HG03064 (cell line): Measurements from ENCODE around the gene SLC26A3.

Experiments used
- ATAC-seq: cut with Tn5 transposase; IDR thresholded peaks from one replicate; pipeline ENCODE4 v1.9.1; 2021; ENCODE audit warnings: low read depth; ENCODE audit not compliant: unreplicated experiment

The SLC26A3 gene

DNA sequence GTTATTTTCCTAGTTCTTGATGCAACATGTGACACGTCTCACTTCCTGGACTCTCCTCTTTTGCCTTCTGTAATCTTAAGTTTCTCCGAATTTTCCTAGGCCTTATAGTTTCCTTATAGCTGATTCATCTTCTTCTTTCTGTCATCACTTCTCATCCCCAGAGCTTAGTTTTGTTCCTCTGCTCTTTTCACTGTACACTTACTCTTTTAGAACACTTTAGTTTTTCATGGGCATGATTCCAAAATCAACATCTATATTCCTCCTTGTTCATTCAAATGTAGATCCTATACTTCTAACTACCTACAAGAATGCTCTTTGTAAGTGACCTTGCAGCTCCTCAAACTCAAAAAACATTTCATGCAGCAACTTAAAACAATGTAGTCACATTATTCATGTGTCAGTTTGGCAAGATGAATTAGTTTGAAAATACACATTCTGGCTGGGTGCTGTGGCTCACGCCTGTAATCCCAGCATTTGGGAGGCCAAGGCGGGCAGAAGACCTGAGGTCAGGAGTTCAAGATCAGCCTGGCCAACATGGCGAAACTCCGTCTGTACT lies 13.1 kb upstream of the SLC26A3 start:
- no peak for ATAC-seq

DNA sequence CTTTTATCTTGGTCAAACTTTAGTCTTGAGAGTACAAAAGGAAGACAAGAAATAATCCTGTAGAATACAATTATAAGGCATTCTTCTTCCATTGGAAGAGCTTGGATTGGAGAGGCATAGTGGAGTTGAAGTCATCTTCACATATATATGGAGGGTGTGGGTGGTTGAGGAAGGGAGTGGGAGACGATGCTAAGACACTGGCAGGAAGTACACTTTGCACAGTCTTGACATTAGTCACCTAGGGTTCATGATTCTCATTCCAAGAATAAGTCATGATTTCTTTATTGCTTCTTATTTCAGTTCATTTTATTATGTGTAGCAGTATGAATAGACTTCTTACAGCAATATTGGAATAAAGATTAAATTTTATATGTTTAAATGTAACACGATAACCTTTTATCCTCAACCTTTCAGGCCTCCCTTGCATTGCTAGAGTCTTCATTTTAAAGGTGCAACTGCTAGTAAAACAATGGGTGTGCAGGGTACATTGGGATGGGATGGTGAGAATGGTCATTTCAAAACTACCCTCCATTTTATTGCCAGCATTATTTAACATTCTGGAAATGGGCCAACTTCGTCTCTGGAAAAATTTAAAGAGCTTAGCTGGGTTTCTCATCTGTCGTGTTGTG lies 12.3 kb upstream of the SLC26A3 start:
- ATAC-seq, result no peak

DNA sequence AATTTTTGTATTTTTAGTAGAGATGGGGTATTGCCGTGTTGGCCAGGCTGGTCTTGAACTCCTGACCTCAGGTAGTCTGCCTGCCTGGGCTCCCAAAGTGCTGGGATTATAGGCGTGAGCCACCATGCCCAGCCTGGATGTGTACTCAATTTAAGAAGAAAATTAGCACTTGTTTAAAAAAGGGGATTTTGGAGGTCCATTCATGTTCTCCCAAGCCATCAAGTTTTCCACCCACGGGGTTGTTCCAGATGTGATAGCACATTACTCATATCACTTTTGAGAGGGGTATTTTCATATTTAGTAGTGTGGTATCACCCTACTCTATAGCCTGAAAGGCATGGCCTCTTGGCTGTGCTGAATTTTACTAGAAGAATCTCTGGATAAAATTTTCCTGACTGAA lies 10.5 kb upstream of the SLC26A3 start:
- ATAC-seq, result no peak

DNA sequence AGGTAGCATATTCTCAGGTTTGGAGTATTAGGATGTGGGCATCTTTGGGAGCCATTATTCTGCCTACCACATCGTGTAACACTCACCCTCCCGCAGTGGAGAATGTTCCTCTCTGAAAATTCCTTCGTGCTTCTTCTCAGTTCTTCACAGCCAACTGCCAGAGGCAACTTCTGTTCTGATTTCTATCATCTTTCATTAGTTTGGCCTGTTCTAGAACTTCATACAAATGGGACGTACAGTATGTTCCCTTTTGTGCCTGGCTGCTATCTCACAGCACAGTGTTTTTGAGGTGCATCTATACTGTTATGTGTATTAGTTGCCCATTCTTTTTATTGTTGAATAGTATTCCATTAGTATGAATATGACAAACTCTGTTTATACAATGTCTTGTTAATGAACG lies 8.9 kb upstream of the SLC26A3 start:
- ATAC-seq, result no peak

DNA sequence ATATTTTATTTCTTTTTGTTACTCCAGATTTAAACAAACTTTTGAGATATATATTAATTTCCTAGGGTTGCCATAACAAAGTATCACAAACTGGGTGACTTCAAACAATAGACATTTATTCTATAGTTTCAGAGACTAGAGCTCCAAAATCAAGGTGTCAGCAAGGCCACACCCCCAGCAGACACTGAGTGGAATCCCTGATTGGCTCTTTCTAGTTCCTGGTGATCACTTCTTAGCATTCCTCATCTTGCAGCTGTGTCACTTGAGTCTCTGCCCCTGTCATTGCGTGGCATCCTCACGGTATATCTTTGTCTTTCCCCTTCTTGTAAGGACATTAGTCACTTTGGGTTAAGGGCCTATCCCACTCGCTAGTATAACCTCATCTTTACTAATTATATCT lies 7.6 kb upstream of the SLC26A3 start:
- no peak for ATAC-seq

DNA sequence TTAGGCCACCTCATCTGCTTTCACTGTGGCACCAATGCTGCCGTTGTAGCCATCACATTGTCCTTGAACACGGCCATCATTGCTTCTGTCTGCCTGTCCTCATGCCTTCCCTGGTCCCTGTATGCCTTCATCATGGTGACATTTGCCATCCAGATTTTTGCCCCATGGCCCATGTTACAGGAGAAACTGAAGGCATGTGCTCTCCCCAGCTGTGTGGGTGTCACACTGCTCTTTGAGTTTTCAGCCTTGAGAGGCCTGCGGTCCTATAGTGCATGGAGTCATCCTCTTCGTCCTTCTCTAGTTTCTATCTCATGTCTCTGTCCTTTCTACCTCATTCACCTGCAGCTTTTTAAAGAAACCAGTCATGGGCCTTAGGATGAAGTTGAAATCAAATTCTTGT lies 6.2 kb upstream of the SLC26A3 start:
- no peak for ATAC-seq

DNA sequence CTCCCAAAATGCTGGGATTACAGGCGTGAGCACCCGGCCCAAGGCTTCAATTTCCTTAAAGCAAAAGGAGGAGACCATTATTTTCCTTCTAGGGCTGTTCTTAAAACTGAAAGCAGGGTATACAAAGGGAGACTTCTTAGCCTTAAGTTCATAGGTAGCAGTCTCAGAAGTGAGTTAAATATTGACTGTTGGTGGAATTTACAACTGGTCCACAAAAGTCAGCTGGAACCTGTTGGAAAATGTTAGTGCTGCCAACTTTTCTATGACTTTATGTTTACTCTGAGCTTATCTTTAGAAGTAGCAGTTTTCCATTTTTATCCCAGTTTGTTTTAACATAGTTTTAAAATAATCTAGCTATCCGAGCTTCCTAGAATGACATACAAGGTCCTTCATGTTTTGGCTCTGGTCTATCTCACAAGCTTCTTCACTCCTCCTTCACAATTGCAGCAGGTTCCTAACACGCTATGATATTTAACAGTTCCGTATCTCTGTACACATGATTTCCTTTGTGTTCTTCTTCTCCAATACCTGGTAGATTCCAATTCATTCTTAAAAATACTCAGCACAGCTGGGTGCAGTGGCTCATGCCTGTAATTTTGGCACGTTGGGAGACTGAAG lies 3.3 kb downstream of the SLC26A3 start:
- no peak for ATAC-seq

DNA sequence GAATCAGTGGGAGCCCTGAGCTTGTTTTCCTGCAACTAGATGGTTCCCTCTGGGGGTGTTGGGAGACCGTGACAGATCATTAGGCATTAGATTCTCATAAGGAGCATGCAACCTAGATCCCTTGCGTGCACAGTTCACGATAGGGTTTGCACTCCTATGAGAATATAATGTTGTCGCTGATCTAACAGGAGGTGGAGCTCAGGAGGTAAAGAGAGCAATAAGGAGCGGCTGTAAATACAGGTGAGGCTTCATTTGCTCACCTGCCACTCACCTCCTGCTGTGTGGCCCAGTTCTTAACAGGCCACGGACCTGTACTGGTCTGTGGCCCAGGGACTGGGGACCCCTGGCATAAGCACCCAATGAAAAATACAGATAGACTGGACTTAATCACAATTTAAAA lies 10.7 kb downstream of the SLC26A3 start:
- ATAC-seq, result no peak

DNA sequence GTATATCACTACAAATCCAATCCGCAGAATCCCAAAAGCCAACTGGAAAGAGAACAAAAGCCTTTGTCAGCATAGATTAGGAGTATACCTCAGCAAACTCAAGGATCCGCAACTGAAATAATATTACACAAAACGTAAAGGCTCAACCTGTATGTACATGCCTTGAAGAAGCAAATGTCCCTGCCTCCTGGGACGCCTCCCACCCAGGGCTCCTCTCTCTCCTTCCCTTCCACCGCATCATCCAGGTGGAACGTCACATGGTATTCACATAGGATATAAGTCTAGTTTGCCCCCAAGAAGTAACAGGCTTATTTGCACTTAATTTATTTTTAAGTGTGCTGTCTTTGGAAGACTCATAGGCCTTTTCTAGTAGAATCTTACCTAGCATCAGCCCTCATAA lies 13.4 kb downstream of the SLC26A3 start:
- ATAC-seq, result no peak

DNA sequence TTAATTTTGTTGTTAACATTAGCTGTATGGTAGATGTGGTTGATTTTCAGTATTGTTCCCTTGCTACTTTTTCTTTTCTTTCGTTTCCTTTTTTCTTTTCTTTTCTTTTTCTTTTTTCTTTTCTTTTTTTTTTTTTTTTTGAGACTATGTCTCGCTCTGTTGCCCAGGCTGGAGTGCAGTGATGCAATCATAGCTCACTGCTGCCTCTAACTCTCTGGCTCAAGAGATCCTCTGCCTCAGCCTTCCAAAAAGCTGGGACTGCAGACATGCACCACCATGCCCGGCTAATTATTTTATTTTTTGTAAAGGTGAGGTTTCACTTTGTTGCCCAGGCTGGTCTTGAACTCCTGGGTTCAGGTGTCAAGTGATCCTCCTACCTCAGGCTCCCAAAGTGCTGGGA lies 14.4 kb downstream of the SLC26A3 start:
- no peak for ATAC-seq

DNA sequence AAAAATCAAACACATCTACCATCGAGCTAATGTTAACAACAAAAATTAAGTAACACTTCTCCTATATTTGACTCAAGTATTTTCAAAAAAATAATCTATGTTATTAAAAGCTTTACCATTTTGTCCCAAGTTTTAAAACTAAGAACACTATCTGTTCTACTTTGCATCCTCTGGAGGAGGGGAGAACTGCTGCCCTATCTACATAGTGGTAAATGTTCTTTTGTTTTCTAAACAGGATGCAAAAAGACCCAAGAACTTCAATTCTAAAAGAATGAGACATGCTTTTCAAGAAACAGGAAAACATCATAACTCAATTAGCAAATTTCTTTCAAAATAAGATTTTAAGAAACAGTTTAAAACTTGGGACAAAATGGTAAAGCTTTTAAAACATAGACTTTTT lies 14.8 kb downstream of the SLC26A3 start:
- no peak for ATAC-seq

DNA sequence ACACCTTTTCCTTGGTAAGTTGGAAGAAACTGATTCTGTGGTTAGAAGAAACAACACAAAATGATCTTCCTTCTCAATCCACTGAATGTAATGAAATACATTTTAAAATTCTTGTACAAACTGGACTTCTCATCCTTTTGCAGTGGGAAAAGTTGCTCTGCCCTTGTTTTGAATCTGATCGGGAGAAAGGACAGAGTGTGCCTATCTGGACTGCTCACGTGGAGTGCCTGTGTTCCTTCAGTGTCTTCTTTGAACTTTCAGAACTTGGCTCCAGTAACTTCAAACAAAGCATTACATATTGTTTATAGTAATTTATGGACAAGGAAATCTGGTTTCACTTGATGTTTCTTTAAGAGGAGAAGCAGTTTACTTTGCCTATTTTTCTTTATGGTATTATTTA lies 17.1 kb downstream of the SLC26A3 start:
- ATAC-seq, result no peak

DNA sequence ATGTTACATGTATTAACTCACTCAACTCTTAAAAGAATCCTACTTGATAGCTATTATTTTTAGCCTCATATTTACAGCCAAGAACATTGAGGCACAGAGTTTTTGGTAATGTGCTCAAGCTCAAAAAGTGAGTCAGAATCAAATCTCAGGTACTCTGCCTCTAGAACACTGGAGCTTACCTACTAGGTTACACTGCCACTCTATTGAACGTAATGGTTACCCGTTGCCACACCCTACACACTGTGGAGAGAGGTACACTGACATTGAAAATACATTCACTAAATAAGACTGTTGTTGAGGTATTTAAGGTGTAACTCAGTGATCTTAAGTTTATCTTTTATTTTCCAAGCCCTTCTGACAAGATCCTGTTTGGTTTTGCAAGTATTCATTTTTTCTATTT lies 17.9 kb downstream of the SLC26A3 start:
- no peak for ATAC-seq

DNA sequence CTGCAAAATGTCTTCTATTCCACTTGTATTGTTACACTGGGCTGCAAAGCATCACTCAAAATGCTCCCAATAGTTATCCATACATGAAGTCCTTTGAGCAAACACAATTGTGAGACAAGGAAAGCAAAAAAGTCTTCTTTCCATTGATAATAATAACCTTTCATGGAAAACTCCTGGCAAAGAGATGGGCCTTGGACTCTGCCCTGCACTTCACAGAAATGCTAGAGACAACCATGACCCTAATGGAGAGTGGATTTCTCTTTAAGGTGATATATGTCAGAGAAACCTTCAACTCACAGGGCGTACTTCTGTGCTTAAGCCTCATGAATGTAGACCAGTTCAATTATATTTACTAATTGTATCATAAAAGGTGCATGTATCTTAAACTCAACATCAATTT lies 19.4 kb downstream of the SLC26A3 start:
- ATAC-seq, result no peak

DNA sequence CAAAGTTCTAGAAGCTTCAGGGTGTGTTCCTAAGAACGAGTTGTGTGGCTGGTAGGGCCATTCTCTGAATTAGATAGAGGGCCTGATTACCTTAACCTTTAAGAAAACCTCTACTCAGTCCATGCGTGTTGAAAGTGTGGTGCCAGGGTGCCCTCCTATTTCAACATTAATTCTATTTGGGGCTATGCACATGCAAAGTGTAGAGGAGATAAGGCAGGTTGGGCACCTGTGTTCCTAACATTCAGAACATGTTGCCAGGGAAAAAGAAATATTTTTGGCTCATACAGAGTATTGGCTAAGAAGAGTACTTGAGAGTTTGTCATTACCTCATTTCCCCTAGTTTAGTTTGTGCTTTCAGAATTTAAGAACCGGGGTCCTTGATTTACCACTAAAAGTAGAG lies 20.6 kb downstream of the SLC26A3 start:
- ATAC-seq, result no peak

DNA sequence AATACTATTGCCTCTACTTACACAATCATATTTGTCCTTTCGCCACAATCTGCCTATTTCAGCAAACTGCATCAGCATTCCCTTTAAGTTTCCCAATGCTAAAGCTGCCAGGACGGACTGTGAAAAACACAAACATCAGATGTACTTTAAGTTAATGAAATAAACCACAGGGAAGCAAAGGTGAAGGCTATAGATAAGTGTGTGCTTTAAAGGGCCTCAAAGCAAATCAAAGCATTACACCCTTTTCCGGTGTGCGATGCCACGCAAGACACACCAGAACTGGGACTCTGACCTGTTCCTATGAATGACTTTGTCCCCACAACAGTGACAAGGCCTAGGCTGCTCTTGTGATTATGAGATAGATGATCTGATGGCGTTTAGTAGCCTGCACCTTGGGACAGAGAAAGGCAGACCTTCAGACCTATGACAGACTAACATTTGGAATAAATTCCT lies 23.4 kb downstream of the SLC26A3 start:
- ATAC-seq, result no peak

DNA sequence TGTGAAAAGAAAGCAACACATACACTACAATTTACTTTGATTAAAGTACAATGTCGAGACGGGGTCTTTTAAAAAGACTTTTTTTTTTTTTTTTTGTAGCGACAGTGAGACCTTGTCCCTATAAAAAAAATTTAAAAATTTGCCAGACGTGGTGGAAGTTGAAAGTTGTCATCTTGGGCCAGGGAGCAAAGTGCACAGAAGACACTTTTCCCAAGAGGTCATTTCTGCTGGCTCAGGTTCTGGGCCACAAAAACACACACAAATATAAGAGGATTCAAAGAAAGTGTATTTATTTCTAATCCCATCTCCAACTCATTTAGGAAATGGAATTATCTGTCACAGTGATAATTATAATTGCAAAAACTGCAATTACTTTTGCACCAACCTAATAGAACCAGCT lies 24.7 kb downstream of the SLC26A3 start:
- no peak for ATAC-seq

DNA sequence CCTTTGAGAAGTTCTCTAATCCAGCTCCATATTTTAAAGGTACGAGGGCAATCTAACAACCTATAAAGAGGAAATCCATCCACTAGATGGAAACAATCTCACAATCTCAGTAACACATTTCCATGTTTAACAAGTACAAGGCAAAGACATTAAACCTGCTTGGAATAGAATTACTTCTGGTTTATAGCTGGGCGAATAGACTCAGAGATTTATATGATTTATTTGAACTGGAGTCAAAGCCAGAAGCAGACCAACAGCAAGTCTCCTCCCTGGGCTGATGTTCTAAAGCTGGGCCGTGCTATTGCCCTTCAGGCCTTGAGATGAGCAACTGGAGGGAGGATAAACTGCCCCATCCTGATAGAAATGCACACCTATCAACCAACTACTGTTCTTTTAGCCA lies 25.3 kb downstream of the SLC26A3 start:
- ATAC-seq, result no peak

DNA sequence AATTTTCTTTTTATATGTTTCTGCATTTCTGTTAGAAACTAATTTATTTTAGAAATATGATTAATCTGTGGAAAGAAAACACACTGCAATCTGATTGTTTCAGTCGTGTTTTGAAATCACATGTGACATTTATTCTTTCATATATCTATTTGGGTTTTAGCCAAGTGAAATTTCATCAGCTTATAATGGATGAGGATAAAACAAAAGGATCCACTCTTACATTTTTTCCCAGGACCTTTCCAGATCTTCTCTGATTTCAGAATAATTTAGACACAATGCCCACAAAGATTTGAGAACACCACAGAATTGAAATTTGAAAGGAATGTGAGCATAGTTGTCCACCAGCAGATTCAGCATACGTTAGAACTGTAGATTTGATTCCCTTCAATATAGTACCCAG lies 30.0 kb downstream of the SLC26A3 start:
- ATAC-seq, result no peak

DNA sequence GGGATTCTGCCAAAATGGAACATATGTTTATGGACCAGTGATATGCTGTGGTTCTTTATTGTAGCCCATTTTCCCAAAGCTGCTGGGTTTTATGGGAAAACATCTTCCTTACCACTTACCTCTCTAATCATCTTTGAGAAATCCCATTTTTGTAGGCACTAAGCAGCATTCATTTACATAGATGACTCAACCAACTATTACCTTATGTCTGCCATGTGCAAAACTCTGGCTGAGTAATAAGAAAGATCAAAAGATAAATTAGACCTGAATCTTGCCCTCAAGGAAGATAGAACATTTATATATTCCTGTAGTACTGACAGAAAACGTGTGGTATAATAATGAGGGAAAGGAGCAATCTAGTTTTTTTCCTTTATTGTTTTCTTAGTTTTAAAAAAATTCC lies 34.8 kb downstream of the SLC26A3 start:
- ATAC-seq, result no peak

DNA sequence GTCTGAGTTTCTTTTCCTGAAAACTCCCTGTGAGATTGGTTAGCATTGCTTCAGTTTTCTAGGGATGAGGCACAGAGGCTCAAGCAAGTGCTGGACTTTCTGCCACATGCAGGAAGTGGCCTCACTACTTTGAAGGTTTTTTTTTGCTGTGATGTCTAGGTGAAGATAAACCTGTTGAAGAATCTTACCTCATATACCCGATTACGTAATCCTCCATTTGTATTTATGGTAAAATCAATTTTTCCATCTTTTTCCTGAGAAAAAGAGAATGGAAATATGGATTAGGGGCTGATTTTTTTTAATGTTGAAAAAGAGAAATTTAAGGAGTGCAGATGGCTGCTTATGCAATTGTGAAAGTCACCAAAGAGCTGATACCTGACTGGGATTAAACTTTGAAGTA lies 35.6 kb downstream of the SLC26A3 start:
- ATAC-seq, result no peak

DNA sequence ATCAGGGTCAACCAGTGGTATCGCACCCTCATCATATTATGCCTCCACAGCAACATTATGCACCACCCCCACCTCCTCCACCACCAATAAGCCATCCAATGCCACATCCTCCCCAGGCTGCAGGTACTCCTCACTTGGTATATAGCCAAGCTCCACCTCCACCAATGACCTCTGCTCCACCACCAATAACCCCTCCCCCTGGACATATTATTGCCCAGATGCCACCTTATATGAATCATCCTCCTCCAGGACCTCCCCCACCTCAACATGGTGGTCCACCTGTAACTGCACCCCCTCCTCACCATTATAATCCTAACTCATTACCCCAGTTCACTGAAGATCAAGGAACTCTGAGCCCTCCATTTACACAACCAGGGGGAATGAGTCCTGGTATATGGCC lies 44.4 kb downstream of the SLC26A3 start:
- ATAC-seq, result no peak
